H1 (cell line): ENCODE results near the gene UGGT2. TPM values are rescaled to one million over a fixed set of nuclear protein-coding genes. Genes with fewer than 3 reads are reported as not detected.

Source experiments
- RBBP5 ChIP-seq: IDR thresholded peaks from 2 replicates; pipeline ENCODE4 v1.7.1; 2012; ENCODE audit warnings: low read depth, mild to moderate bottlenecking, inconsistent platforms, low read length, moderate library complexity, borderline replicate concordance
- polyA plus RNA-seq, 7 experiments: library from polyadenylated mRNA; depleted of rRNA in 3 of 7; stranded (reverse) in 5 of 7; unstranded in 2 of 7; fragments of >200 nt in 5 of 7; fragments of 200-250 nt in 2 of 7; gene quantifications; 1 replicate in 5 of 7; 2 replicates in 1 of 7; 4 replicates in 1 of 7; pipeline versions ENCODE4 v1.2.1 to v1.2.3, GENCODE V29; 2011 to 2013; ENCODE audit warnings: missing spikeins in 2 of 7, mixed read lengths in 2 of 7
- total RNA-seq: library from RNA; stranded (reverse); fragmentation: NEBNext Ultra II Directional; extraction: Animal tissue kit (Norgen Biotek cat#: 25700); gene quantifications from 2 replicates; pipeline ENCODE4 v1.2.1, GENCODE V29; 2021

Gene UGGT2
- total and polyA plus RNA-seq, 2 of the 8 experiments (the other 6 are each of a cell fraction or from before 2014, with no cell fraction given), result 5.9 to 25.1 TPM

GRCh38 chr13:95771905-95772304, 281.3 kb downstream of the UGGT2 start (continued):
- no peak for TF ChIP-seq RBBP5
